HK-2 (cell line): ENCODE data around the gene MRGPRD.
"Not testable (repeated sequence)": the region's sequence is repeated elsewhere in the genome, so short reads cannot be mapped to it uniquely, and the experiment has no call there.

Source experiments
- DNase-seq: peaks from one replicate; pipeline ENCODE4 v3.0.0-alpha.2; 2018; ENCODE audit not compliant: unreplicated experiment

Gene MRGPRD

GRCh38 chr11:68993546-68993945 is 12.8 kb upstream of the MRGPRD start:
- DNase-seq, result no peak

DNA sequence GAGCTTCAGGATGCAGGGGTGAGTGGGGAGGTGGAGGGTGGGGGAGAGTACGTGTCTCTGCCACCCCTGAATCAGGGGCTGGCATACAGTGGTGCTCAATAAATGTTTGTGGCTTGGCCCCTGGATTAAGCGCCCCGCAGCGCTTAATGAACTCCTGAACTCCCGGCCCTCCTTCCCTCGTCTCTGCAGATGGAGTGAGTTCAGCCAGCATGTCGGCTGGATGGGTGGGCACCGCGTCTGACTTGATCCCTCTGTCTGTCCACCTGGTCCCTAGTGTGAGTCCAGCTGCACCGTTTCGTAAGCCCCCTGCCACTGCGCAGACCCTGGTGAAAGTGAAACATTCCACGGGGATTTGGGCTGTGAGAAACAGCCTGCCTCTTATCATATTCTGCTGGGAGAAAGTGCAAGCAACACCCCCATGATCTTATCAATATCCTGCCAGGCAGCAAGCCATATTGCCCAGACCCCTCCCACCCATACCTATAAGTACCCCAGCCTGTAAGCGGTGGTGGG is 12.0 kb upstream of the MRGPRD start:
- DNase-seq, result no peak

- no peak for DNase-seq
These were observed 10.4 kb upstream of the MRGPRD start for GRCh38 chr11:68990995-68991780.

GRCh38 chr11:68989936-68990606 is 9.3 kb upstream of the MRGPRD start:
- DNase-seq, result no peak

DNA sequence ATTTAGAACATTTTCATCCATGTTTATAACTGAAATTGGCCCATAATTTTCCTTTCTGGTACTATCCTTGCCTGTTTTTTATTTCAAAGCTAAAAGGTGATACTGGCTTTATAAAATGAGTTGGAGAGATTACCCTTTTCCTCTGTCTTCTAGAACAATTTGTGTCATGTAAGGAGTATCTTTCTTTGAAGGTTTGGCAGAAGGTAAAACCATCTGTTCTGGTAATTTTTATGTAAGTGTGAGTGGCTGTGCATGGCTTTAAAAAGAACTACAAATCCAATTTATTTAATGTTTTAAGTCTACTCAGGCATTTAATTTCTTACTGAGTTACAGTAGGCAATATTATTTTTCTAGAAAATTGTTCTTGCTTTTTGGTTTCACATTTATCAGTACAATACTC is 7.7 kb upstream of the MRGPRD start:
- no peak for DNase-seq

GRCh38 chr11:68987211-68987610 is 6.4 kb upstream of the MRGPRD start:
- no peak for DNase-seq

- DNase-seq, result no peak
These were observed 3.0 kb upstream of the MRGPRD start for GRCh38 chr11:68983801-68984200.

DNA sequence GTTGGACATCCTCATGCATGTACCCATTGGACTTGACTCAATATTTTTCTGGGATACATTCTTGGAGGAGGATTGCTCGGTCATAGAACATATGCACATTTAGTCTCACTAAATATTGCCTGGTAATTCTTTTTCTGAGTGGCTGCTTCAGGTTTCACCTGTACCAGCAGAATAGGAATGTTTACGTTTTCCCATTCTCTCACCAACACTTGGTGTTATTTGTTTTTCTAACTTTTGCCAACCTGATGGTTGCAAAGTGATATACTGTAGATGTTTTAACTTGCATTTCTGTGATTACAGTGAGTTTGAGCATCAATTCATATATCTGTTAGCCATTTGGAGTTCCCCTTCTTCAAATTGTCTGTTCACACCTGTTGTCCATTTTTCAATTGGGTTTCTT is 1.3 kb upstream of the MRGPRD start:
- DNase-seq, result no peak

GRCh38 chr11:68979931-68980775 is 633 bp downstream of the MRGPRD start:
- DNase-seq, result no peak

DNA sequence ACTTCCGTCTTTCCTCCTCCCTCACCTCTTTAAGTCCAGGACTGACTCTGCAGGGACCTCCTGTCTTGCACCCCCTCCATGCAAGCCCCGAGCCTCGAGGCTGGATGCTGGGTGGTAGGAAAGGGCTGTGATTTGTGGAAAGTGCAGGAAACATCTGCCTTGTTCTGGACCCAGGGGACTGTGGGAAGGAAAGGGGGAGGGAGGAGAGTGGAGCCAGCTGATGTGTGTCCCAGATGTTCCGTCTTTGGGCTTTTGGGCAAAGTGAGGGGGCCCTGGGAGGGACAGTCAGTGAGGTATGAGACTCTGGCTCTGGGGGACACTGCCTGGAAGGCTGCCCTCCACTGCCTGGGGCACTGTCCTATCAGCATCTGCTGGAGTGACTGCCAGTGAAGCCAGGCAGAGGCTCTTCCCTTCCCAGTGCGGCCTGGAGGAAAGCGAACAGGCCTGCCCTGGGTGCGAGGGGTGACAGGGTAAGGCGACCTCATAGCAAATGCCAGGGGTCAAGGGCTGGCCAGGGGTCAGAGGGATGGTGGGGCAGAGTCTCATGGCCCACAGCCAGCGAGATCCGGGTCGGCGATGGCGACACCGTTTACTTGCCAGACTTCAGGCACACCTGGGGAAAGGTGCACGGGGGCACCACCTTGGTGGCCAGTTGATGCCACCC is 1.7 kb downstream of the MRGPRD start:
- no peak for DNase-seq

DNA sequence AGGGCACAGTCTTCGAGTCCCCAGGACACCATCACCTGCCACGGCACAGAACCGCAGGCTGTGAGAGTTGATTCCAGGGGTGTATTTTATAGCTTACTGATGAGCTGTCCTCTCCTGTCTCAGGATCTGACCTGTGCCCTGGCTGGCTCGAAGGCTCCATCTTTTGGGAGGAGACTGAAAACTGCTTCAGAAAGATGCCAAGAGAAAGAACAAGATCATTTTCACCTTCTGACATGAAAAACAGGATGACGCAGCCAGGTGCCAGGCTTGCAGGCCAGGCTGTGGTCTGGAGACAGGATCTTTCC is 2.2 kb downstream of the MRGPRD start:
- no peak for DNase-seq

DNA sequence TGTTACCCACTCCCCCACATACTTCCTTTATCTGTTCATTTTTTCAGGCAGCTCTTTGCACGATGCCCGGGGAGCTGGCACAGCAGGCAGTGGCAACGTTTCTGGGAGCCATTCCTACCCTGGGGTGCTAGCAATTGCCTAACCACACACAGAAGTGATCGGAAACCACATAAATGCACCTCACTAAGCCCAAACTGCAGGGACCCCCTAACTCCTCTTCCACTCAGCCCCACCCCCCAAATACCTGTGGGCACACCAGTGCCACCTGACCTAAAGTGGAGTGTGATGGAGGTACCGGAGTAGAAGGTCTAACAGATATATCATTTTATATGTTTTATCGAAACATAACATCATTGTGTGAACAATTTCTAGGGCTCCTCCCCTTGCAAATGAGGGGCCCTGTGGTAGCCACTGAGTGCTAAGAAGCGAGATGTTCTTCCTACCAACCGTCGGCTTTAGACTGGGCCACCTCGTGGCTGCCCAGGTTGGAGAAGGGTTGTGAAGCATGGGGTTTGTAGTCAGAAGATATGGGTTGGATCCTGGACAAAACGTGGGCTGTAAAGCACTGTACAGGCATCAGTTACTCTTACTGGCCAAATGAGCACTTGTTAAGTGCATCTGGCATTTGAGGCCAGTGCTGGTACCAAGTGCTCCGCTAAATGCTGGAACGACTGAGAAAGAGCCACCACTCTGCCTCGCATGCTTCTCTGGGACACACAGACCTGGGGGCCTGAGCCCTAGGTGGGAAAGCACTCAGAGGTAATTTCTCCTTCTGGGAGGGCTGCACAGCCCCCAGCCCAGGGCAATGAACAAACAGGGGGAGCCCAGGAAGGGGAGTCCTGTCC is 2.8 kb downstream of the MRGPRD start:
- no peak for DNase-seq

DNA sequence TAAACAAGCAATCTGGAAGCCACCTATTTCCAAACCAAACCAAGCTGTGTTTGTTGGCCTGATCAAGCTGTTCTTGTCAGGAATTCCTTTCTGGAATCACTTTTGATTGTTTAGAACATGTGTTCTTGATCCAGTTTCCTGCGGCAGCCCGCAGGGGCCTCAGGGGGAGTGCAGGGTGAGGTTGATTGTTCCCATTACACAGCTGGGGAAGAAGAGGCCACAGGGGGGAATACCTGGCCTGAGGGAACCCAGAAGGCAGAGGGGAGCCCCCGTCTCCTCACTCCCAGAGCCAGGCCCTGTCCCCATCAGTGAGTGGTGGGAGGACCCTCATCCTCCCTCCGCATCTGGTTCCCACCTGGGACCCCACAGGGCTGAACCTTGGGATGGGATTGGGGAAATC is 4.2 kb downstream of the MRGPRD start:
- DNase-seq, result no peak

GRCh38 chr11:68976095-68976494 is 4.7 kb downstream of the MRGPRD start:
- no peak for DNase-seq

DNA sequence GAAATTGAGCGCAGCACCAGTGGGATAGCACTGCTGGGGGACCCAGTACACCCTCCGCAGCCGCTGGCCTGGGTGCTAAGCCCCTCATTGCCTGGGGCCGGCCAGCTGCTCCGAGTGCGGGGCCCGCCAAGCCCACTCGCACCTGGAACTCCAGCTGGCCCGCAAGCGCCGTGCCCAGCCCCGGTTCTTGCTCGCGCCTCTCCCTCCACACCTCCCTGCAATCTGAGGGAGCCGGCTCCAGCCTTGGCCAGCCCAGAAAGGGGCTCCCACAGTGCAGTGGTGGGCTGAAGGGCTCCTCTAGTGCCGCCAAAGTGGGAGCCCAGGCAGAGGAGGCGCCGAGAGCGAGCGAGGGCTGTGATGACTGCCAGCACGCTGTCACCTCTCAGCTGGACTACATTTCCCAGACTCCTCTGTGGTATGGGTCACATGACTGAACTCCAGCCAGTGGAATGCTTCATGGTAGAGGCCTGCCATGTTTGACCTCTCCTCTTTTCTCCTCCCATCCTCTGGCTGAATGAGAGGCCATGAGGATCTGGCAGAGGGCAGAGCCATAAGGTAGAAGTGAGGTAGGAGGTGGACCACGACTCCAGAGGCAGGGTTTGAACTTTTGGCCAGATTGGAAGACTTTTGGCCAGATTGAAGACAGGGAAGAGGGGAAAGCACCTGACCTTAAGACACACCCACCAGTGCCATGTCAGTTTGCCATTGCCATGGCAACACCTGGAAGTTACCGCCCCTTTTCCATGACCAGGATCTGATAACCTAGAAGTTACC is 6.2 kb downstream of the MRGPRD start:
- DNase-seq, result no peak

DNA sequence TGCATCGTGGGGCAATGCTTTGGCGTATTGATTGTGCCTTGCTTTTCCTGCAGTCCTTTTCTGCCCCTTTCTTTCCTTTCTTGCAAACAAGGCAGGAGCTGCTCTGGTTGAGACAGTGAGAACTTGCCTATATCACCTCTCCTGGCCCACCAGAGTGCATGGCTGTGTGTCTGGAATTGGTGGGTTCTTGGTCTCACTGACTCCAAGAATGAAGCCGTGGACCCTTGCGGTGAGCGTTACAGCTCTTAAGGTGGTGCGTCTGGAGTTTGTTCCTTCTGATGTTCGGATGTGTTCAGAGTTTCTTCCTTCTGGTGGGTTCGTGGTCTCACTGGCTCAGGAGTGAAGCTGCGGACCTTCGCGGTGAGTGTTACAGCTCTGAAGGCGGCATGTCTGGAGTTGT is 7.1 kb downstream of the MRGPRD start:
- DNase-seq, result not testable (repeated sequence)

DNA sequence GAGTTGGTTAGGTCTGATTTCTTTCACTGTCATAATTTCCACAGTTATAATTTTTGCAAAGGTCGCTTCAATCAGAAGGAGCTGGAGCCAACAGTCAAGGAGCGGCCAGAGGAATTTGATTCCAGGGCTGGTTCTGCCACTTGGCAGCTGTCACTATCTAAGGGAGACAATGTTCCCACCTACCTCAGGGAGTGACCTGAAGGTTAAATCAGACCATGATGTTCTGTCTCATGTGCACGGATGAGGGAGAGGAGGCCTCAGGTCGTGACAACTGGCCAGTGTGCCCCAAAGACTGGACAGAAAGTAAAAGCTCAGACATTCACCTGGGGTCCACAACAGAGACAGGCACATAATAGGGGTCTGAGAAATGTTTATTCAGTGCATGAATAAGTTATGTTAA is 7.6 kb downstream of the MRGPRD start:
- DNase-seq, result no peak

DNA sequence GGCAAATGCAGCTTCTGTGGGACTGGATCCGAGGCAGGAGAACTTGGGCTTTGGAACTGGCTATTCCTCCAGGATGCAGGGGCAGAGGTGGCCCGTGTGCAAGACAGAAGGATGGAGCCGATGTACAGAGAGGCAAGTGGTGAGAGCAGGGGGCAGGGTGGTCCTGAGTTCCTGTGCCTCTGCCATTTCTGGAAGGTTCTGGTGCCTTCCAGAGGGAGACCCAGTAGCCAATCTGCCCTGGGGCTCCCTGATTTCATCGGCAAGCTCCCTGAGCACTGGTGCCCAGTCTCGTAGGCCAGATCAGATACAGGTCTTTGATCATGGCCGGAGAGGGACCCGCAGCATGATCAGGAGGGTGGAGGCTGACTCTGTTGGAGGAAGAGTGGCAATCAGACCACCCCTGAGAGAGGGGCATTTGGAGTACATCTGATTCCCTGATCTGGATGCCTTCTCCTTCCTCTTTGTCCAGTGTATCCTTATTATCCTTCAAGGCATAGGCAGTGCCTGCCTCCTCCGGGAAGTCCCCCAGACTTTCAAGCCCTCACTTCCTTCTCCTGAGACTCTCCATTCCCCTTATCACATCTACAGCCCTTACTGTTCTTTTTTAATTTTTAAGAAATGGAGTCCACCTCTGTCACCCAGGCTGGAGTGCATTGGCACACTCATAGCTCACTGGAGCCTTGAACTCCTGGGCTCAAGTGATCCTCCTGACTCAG is 9.7 kb downstream of the MRGPRD start:
- no peak for DNase-seq

- no peak for DNase-seq
These were observed 11.4 kb downstream of the MRGPRD start for GRCh38 chr11:68969386-68969785.
